Measurements from ENCODE around the gene TMA7.

TMA7 gene

DNA sequence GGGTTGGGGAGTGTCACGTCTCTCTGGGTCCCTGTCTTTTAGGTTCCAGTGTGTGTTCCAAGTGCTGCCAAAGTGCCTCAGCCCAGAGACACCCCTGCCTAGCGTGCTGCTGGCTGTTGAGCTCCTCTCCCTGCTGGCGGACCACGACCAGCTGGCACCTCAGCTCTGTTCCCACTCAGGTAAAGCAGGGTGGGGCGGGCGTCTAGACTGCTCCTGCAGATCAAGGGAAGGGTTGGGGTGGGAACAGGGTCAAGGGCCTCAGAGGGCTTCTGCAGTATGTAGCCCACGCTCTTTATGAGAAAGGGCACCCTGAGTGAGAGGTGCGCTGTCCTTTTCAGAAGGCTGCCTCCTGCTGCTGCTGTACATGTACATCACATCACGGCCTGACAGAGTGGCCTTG, 23.6 kb downstream of the TMA7 start:
- TF ChIP-seq, protein P1, sequence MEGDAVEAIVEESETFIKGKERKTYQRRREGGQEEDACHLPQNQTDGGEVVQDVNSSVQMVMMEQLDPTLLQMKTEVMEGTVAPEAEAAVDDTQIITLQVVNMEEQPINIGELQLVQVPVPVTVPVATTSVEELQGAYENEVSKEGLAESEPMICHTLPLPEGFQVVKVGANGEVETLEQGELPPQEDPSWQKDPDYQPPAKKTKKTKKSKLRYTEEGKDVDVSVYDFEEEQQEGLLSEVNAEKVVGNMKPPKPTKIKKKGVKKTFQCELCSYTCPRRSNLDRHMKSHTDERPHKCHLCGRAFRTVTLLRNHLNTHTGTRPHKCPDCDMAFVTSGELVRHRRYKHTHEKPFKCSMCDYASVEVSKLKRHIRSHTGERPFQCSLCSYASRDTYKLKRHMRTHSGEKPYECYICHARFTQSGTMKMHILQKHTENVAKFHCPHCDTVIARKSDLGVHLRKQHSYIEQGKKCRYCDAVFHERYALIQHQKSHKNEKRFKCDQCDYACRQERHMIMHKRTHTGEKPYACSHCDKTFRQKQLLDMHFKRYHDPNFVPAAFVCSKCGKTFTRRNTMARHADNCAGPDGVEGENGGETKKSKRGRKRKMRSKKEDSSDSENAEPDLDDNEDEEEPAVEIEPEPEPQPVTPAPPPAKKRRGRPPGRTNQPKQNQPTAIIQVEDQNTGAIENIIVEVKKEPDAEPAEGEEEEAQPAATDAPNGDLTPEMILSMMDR (IDR thresholded peaks at IDR 0.05; ENCODE audit: low read length, missing control alignments): no peak
- H3K4me3 ChIP-seq (replicated peaks; ENCODE audit: low read depth, low read length): no peak overlapping the region
- no peak for DNase-seq (ENCODE audit: low read depth)

DNA sequence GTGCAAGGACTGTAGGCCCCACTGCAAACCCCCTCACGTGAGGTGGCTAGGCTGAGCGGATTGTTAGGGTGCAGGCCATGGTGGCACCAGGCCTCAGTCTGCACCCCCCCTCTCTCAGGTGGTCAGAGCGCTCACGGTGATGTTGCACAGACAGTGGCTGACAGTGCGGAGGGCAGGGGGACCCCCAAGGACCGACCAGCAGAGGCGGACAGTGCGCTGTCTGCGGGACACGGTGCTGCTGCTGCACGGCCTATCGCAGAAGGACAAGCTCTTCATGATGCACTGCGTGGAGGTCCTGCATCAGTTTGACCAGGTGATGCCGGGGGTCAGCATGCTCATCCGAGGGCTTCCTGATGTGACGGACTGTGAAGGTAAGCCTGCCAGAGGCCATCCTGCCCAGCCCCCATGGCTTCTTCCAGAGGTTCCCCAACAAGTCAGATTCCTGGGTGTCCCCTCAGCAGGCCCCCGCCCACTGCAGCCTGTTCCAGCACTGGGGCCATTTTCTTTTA, 24.7 kb downstream of the TMA7 start:
- DNase-seq (ENCODE audit: low read depth): no peak
- no peak overlapping the region for H3K4me3 ChIP-seq (replicated peaks; ENCODE audit: low read depth, low read length)
- TF ChIP-seq, protein P1 (IDR thresholded peaks at IDR 0.05; ENCODE audit: low read length, missing control alignments): no peak

DNA sequence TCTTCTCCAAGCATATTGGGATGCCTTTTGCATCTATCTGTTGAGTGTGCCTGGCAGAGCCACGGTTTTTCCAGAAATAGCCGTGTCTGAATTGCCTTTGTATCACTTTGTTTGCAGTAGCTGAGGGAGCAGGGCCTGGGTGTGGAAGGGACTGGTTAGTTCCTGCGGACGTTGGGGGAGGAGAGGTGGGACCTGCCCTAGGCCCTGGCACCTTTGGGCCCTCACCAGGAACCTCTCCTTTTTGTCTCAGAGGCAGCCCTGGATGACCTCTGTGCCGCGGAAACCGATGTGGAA, 25.1 kb downstream of the TMA7 start:
- DNase-seq (ENCODE audit: low read depth): no peak
- TF ChIP-seq, protein P1 (IDR thresholded peaks at IDR 0.05; ENCODE audit: low read length, missing control alignments): no peak

DNA sequence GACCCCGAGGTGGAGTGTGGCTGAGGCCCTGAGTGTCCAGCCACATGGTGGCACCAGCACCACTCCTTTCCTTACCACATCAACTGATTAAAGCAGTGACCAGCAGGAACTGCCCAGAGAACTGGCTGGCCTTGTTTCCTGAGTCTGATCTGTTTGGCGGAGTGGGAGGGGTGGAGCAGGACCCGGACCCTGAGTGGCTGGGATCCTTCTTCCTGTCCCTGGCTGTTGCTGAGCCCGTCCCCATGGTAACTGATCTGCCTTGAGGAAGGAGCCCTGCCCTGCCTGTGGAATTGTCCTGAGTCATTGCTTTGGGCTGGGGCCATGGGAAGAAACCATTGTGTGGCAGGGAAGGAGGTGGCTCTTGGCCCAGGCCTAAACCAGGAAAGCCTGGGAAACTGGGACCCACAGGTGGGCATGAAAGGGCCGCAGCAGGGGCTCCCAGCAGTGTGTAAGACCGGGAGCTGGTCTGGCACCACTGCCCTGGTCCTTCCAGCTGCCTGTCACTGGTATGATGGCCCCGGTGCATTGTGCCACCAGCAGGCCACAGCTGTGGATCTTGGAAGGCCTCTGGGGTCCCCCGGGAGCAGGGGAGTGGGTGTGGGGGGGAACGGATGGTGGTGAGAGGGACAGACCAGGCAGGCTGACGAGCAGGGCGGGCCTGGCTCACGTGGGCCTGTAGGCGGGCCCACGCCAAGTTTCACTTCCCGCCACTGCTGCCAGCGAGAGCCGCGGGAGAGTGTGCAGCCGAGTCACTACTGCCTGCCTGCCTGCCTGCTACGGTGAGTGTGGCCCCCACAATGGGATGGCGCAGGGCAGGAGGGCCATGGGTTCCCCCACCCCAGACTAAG, 25.7 kb downstream of the TMA7 start:
- peak overlapping the region; percentile 62 for H3K4me3 ChIP-seq (replicated peaks; ENCODE audit: low read depth, low read length)
- TF ChIP-seq, protein P1 (IDR thresholded peaks at IDR 0.05; ENCODE audit: low read length, missing control alignments): peak; percentile 71
- peak; percentile 100 for DNase-seq (ENCODE audit: low read depth)

More for the DNA sequence above, 25.1 kb downstream of the TMA7 start:
- no peak overlapping the region for H3K4me3 ChIP-seq (replicated peaks; ENCODE audit: low read depth, low read length)

DNA sequence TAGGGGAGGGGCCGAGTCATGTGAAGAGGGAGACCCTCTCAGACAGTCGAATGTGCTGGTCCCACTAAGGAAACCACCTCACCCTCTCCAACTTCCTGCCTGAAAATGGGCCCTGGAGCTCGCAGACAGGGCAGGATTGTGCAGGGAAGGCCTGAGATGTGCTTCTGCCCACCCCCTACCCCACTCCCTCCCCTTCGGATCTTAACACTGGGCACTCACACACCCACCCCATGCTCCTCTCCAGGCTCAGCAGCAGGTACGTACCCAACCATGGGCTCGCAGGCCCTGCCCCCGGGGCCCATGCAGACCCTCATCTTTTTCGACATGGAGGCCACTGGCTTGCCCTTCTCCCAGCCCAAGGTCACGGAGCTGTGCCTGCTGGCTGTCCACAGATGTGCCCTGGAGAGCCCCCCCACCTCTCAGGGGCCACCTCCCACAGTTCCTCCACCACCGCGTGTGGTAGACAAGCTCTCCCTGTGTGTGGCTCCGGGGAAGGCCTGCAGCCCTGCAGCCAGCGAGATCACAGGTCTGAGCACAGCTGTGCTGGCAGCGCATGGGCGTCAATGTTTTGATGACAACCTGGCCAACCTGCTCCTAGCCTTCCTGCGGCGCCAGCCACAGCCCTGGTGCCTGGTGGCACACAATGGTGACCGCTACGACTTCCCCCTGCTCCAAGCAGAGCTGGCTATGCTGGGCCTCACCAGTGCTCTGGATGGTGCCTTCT, 26.5 kb downstream of the TMA7 start:
- no peak for DNase-seq (ENCODE audit: low read depth)
- TF ChIP-seq, protein P1 (IDR thresholded peaks at IDR 0.05; ENCODE audit: low read length, missing control alignments): no peak
- peak overlapping the region; percentile 62 for H3K4me3 ChIP-seq (replicated peaks; ENCODE audit: low read depth, low read length)

DNA sequence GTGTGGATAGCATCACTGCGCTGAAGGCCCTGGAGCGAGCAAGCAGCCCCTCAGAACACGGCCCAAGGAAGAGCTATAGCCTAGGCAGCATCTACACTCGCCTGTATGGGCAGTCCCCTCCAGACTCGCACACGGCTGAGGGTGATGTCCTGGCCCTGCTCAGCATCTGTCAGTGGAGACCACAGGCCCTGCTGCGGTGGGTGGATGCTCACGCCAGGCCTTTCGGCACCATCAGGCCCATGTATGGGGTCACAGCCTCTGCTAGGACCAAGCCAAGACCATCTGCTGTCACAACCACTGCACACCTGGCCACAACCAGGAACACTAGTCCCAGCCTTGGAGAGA, 27.0 kb downstream of the TMA7 start:
- H3K4me3 ChIP-seq (replicated peaks; ENCODE audit: low read depth, low read length): peak overlapping the region; percentile 62
- TF ChIP-seq, protein P1 (IDR thresholded peaks at IDR 0.05; ENCODE audit: low read length, missing control alignments): no peak
- no peak for DNase-seq (ENCODE audit: low read depth)
